ENCODE measurements around the gene CFAP43.

The CFAP43 gene

GRCh38 chr10:104123397-104123796 is 108.8 kb downstream of the CFAP43 start:
- peak; percentile 77 for FAIRE-seq

GRCh38 chr10:104122225-104123107 is 109.7 kb downstream of the CFAP43 start:
- FAIRE-seq = peak; percentile 77

- no peak for FAIRE-seq
Observed at GRCh38 chr10:104121485-104122224, 110.5 kb downstream of the CFAP43 start, which contains the start of gene SFR1. Gene SFR1 (plus strand): TSS chr10:104122171. CDS start chr10:104122184, 13 bp downstream.

- peak; percentile 88 for FAIRE-seq
Observed at GRCh38 chr10:104120903-104121484, 111.2 kb downstream of the CFAP43 start.

- FAIRE-seq = no peak
Observed at GRCh38 chr10:104120512-104120902, 111.7 kb downstream of the CFAP43 start.

GRCh38 chr10:104119996-104120395 is 112.2 kb downstream of the CFAP43 start:
- FAIRE-seq = no peak

GRCh38 chr10:104117839-104118323 is 114.3 kb downstream of the CFAP43 start:
- no peak for FAIRE-seq

- no peak for FAIRE-seq
Observed at GRCh38 chr10:104113376-104113956, 118.7 kb downstream of the CFAP43 start.

GRCh38 chr10:104109908-104110662 is 122.1 kb downstream of the CFAP43 start:
- FAIRE-seq = peak; percentile 56

GRCh38 chr10:104104926-104105325 is 127.2 kb downstream of the CFAP43 start:
- no peak for FAIRE-seq

GRCh38 chr10:104104418-104104817 is 127.7 kb downstream of the CFAP43 start:
- no peak for FAIRE-seq

- FAIRE-seq = no peak
Observed at GRCh38 chr10:104103956-104104355, 128.2 kb downstream of the CFAP43 start.

GRCh38 chr10:104101902-104102301 is 130.3 kb downstream of the CFAP43 start:
- no peak for FAIRE-seq

- no peak for FAIRE-seq
Observed at GRCh38 chr10:104100795-104101194, 131.4 kb downstream of the CFAP43 start.

GRCh38 chr10:104099941-104100340 is 132.2 kb downstream of the CFAP43 start:
- no peak for FAIRE-seq

- FAIRE-seq = no peak
Observed at GRCh38 chr10:104099269-104099668, 132.9 kb downstream of the CFAP43 start.

GRCh38 chr10:104098358-104098925 is 133.7 kb downstream of the CFAP43 start:
- FAIRE-seq = no peak

- FAIRE-seq = no peak
Observed at GRCh38 chr10:104096692-104097091, 135.5 kb downstream of the CFAP43 start.

GRCh38 chr10:104092749-104093148 is 139.4 kb downstream of the CFAP43 start:
- FAIRE-seq = no peak

- FAIRE-seq = no peak
Observed at GRCh38 chr10:104090611-104091010, 141.6 kb downstream of the CFAP43 start.

- no peak for FAIRE-seq
Observed at GRCh38 chr10:104089621-104090020, 142.5 kb downstream of the CFAP43 start.

- FAIRE-seq = no peak
Observed at GRCh38 chr10:104088239-104088638, 143.9 kb downstream of the CFAP43 start.

All from islet of Langerhans (tissue), 1 donor.